Activated CD8-positive, alpha-beta T cell treated with anti-CD3 and anti-CD28 coated beads, Interleukin-2, amount 10 ng/mL, durations not matched to agents 7 days and 5 days (primary cell): ENCODE results near the gene JADE2. TPM values are rescaled to one million over a fixed set of nuclear protein-coding genes. Genes with fewer than 3 reads are reported as not detected.

Experiments
- ATAC-seq: fragments of 150-1000 bp; cut with Tn5 transposase; one replicate; pipeline ENCODE4 v1.10.0; 2021; ENCODE audit warnings: moderate library complexity
- CTCF ChIA-PET: fragments of 350-600 bp; sonication (Branson Sonifier 250); formaldehyde crosslinking; loops from one replicate; lab custom pipeline; 2021; ENCODE audit warnings: antibody characterized with exemption; lab: Charles Lee
- POLR2A ChIA-PET: fragments of 350-600 bp; sonication (Branson Sonifier 250); formaldehyde crosslinking; loops from one replicate; lab custom pipeline; 2021; ENCODE audit warnings: antibody characterized with exemption; lab: Charles Lee
- DNase-seq: peaks from one replicate; pipeline ENCODE4 v3.0.0-alpha.2; 2020
- H3K27ac Mint-ChIP-seq: one replicate; pipeline ENCODE4 v1.8.0; 2021; ENCODE audit warnings: mild to moderate bottlenecking, mixed read lengths
- H3K27me3 Mint-ChIP-seq: one replicate; pipeline ENCODE4 v1.8.0; 2021; ENCODE audit warnings: low read depth, mixed read lengths
- H3K36me3 Mint-ChIP-seq: one replicate; pipeline ENCODE4 v1.8.0; 2021; ENCODE audit warnings: low read depth, mixed read lengths
- H3K4me1 Mint-ChIP-seq: one replicate; pipeline ENCODE4 v1.8.0; 2021; ENCODE audit warnings: low read depth, mixed read lengths
- H3K4me3 Mint-ChIP-seq: one replicate; pipeline ENCODE4 v1.8.0; 2021; ENCODE audit warnings: mild to moderate bottlenecking, mixed read lengths
- H3K9me3 Mint-ChIP-seq: one replicate; pipeline ENCODE4 v1.8.0; 2022; ENCODE audit warnings: mixed read lengths; ENCODE audit not compliant: insufficient read depth
- total RNA-seq, 2 experiments: library from RNA; stranded (reverse); gene quantifications; one replicate each; pipeline ENCODE4 v1.2.3, GENCODE V29; 2021

Gene JADE2
- total RNA-seq, 2 experiments from 2014 or later = 79.9 to 86.0 TPM

GRCh38 chr5:134534058-134534725 is 8.7 kb downstream of the JADE2 start:
- ChIA-PET CTCF (interaction anchor here (1.0 to 1.2 kb wide), 3 partner anchors 13 to 53 kb away, joined by 3 read pairs; no protein-coding TSS in a partner anchor), POLR2A (interaction anchor here (1.0 to 2.4 kb wide), 6 partner anchors 9 to 357 kb away, joined by 3 to 6 read pairs (median 4); partner anchors contain the start of genes CDKN2AIPNL, JADE2, SKP1 and UBE2B)
- H3K4me1 Mint-ChIP-seq = peaks cover 50% of the 10 kb centered on the region
- no peak for ATAC-seq
- no peaks in the 10 kb centered on the region for H3K9me3 Mint-ChIP-seq
- H3K36me3 Mint-ChIP-seq = peaks cover 23% of the 10 kb centered on the region
- no peaks in the 10 kb centered on the region for H3K27me3 Mint-ChIP-seq
- no peak for DNase-seq
- H3K4me3 Mint-ChIP-seq = no peak overlapping the region
- H3K27ac Mint-ChIP-seq = no peak overlapping the region

GRCh38 chr5:134534726-134535110 is 9.2 kb downstream of the JADE2 start:
- Mint-ChIP-seq H3K4me1 (peaks cover 49% of the 10 kb centered on the region), H3K9me3 (no peaks in the 10 kb centered on the region), H3K4me3 (no peak overlapping the region), H3K27ac (no peak overlapping the region), H3K27me3 (no peaks in the 10 kb centered on the region), H3K36me3 (peaks cover 26% of the 10 kb centered on the region)
- ChIA-PET POLR2A (interaction anchor here (0.6 to 2.4 kb wide), 5 partner anchors 9 to 358 kb away, joined by 3 to 6 read pairs (median 5); partner anchors contain the start of genes SKP1 and UBE2B), CTCF (interaction anchor here (1.0 to 1.2 kb wide), 3 partner anchors 12 to 52 kb away, joined by 3 read pairs; no protein-coding TSS in a partner anchor)
- no peak for ATAC-seq
- no peak for DNase-seq

DNA sequence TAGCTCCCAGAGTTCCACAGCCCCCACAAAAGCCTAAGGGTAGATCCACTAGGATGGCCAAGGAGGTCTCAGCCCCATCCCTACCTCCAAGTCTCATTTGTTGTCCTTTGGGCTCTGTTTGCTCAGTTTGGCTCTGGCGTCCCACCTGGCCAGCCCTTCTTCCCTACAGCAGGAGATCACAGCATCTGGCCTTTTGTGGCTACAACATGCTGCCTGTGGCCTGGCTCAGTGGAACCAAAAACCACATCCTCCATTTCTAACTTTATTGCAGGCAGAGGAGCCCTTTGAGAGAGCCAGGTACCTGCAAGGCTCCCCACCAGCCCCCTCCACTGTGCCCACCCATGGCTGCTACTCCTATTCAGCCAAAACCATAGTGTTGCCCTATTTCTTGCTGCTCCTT is 11.4 kb downstream of the JADE2 start:
- Mint-ChIP-seq H3K4me3 (peak overlapping the region; percentile 45), H3K9me3 (no peaks in the 10 kb centered on the region), H3K36me3 (peaks cover 39% of the 10 kb centered on the region), H3K27me3 (no peaks in the 10 kb centered on the region), H3K4me1 (peaks cover 45% of the 10 kb centered on the region), H3K27ac (peak overlapping the region; percentile 79)
- peak; percentile 62 for DNase-seq
- ATAC-seq = peak; percentile 54
- POLR2A ChIA-PET = interaction anchor here (1.5 to 1.7 kb wide), 3 partner anchors 9 to 360 kb away, joined by 4 to 5 read pairs (median 4); partner anchors contain the start of genes JADE2 and SKP1
- CTCF ChIA-PET = interaction anchor here (1.0 to 2.1 kb wide), 5 partner anchors 9 to 171 kb away, joined by 4 to 7 read pairs (median 5); partner anchors contain the start of gene CDKN2AIPNL

DNA sequence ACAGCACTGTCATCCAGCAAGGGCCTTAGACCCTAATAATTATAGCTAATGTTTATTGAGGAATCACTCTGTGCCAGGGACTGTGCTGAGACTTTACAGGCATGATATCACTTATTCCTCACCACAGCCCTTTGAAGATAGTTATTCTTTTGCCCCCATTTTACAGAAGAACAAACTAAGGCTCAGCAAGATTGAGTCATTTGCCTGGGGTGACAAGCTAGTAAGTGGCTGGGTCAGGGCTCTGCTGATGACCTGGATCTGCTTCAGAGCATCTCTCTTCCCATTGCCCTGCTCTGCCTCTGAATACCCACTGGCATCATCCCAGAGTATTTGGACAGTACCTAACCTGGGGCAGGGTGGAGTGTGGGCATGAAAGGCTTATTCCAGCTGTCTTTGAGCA is 11.8 kb downstream of the JADE2 start:
- no peaks in the 10 kb centered on the region for H3K27me3 Mint-ChIP-seq
- CTCF ChIA-PET = interaction anchor here (1.0 to 2.1 kb wide), 5 partner anchors 8 to 171 kb away, joined by 4 to 7 read pairs (median 5); partner anchors contain the start of gene CDKN2AIPNL

GRCh38 chr5:134538296-134538695 is 12.8 kb downstream of the JADE2 start:
- no peak for ATAC-seq
- ChIA-PET CTCF (interaction anchor here (1.6 kb wide), 1 partner anchor 11 kb away, joined by 7 read pairs; no protein-coding TSS in a partner anchor), POLR2A (interaction anchor here (1.3 to 1.7 kb wide), 3 partner anchors 10 to 361 kb away, joined by 3 to 5 read pairs (median 4); partner anchors contain the start of genes JADE2 and SKP1)
- DNase-seq = no peak
- Mint-ChIP-seq H3K4me3 (no peak overlapping the region), H3K4me1 (peaks cover 40% of the 10 kb centered on the region), H3K9me3 (no peaks in the 10 kb centered on the region), H3K36me3 (peaks cover 39% of the 10 kb centered on the region), H3K27me3 (no peaks in the 10 kb centered on the region), H3K27ac (peak overlapping the region; percentile 51)

More for the DNA sequence above, 11.8 kb downstream of the JADE2 start:
- H3K36me3 Mint-ChIP-seq = peaks cover 39% of the 10 kb centered on the region
- ATAC-seq (peak; percentile 11), DNase-seq (no peak)
- POLR2A ChIA-PET = interaction anchor here (1.3 to 1.7 kb wide), 3 partner anchors 9 to 360 kb away, joined by 3 to 5 read pairs (median 4); partner anchors contain the start of genes JADE2 and SKP1
- no peaks in the 10 kb centered on the region for H3K9me3 Mint-ChIP-seq
- peak overlapping the region; percentile 79 for H3K27ac Mint-ChIP-seq
- H3K4me3 Mint-ChIP-seq = no peak overlapping the region
- peaks cover 45% of the 10 kb centered on the region for H3K4me1 Mint-ChIP-seq

GRCh38 chr5:134539732-134540131 is 14.3 kb downstream of the JADE2 start:
- ATAC-seq (no peak), DNase-seq (no peak)
- Mint-ChIP-seq H3K4me1 (peaks cover 51% of the 10 kb centered on the region), H3K27ac (no peak overlapping the region), H3K4me3 (no peak overlapping the region), H3K36me3 (peaks cover 42% of the 10 kb centered on the region), H3K9me3 (no peaks in the 10 kb centered on the region), H3K27me3 (no peaks in the 10 kb centered on the region)
- POLR2A ChIA-PET = no interaction called here
- CTCF ChIA-PET = interaction anchor here (2.5 kb wide), 1 partner anchor 13 kb away, joined by 18 read pairs; no protein-coding TSS in a partner anchor

DNA sequence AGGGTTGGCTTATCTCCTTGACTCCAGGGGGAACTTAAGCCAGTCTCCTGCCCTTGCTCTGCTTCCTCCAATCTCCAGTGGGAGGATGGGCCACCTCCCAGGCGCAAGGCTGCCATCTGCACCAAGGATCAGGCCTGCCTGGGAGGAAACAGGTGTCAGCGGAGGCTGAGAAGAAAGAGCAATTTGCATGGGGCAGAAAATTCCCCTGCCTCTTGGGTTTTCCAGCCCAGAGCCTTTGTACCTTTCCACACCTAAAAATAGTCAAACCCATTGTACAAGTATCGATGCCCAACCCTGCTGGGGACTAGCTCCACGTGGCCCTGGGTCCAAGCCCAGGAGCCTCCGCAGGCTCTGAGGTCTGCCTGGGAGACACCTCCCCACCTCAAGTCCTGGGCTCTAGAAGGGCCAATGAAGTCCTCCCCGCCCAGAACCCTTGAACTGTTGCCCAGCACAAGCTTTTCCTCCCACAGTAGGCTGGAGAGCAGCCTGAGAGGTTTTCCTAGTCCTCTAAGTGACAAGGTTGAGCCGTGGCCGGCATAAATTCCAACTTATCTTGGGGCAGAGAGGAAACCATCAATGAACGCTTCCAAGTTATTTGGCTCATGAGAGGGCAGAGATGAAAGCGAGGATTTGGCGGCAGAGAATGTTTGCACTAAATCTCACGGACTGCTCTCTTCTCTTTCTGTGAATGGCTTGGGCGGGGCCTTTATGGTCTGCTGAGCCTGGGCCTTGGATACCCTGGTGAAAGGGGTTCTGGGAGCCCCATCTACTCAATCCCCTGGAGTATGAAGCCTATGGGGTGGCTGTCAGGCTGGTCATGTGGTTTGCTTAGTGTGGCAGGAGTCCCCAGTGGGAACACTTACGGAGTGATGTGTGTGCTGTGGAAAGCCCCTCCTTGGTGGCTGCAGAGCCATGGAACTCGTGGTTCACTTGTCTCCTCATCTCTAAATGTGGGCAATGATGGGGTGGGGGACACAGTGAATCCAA is 15.6 kb downstream of the JADE2 start:
- Mint-ChIP-seq H3K27me3 (no peaks in the 10 kb centered on the region), H3K36me3 (peaks cover 48% of the 10 kb centered on the region), H3K4me1 (peaks cover 52% of the 10 kb centered on the region), H3K27ac (no peak overlapping the region), H3K4me3 (no peak overlapping the region), H3K9me3 (no peaks in the 10 kb centered on the region)
- ATAC-seq = no peak
- ChIA-PET POLR2A (interaction anchor here (0.7 to 4.1 kb wide), 2 partner anchors 11 to 15 kb away, joined by 3 to 45 read pairs; partner anchors contain the start of gene JADE2), CTCF (interaction anchor here (0.7 to 2.5 kb wide), 2 partner anchors 14 to 239 kb away, joined by 3 to 18 read pairs; no protein-coding TSS in a partner anchor)
- no peak for DNase-seq

- CTCF ChIA-PET = interaction anchor here (2.5 kb wide), 1 partner anchor 15 kb away, joined by 18 read pairs; no protein-coding TSS in a partner anchor
- POLR2A ChIA-PET = interaction anchor here (0.6 to 4.1 kb wide), 3 partner anchors 11 to 170 kb away, joined by 3 to 45 read pairs (median 3); partner anchors contain the start of gene JADE2
- H3K27ac Mint-ChIP-seq = no peak overlapping the region
- H3K4me3 Mint-ChIP-seq = no peak overlapping the region
- H3K27me3 Mint-ChIP-seq = no peaks in the 10 kb centered on the region
- no peaks in the 10 kb centered on the region for H3K9me3 Mint-ChIP-seq
- peaks cover 45% of the 10 kb centered on the region for H3K4me1 Mint-ChIP-seq
- DNase-seq (no peak), ATAC-seq (no peak)
- H3K36me3 Mint-ChIP-seq = peaks cover 44% of the 10 kb centered on the region
Measured at GRCh38 chr5:134541736-134542376, 16.4 kb downstream of the JADE2 start.

DNA sequence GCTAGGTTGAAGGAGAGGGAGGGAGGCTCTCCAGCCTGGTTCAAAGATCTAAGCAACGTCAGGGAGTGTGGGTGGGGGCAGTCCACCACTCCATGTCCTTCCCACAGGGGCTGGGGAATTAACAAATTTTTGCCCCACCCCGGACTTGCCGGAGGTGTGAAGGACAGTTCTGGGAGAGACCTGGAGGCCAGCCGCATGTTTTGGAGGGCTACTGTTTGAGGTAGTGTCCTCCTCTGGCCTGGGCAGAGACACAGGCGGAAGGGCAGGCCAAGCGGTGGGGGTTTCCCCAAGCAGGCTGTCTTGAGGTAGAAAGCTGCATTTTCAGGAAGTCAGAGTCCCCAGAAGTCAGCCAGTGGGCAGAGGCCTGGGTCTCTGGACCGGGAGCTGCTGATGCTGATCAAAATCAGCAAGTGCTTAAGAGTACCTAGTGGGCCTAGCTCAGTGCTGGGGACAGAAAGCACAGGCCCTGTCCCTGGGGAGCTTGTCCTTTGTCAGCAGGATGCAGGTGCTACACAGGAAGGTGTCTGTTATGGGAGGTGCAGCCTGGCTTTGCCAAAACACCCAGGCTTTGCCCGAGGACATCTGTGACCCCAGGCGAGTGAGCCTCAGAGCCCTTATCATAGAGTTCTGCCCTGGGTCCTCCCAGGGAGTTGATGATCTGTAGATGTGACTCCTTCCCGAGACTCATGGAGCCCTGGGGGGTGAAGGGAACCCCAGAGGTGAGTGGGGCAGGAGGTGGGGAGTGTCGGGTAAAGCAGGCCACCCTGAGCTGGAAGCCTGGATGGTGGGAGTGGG is 18.5 kb downstream of the JADE2 start:
- CTCF ChIA-PET = interaction anchor here (0.8 to 5.2 kb wide), 8 partner anchors 11 to 166 kb away, joined by 3 to 34 read pairs (median 10); partner anchors contain the start of gene CDKN2AIPNL
- H3K4me1 Mint-ChIP-seq = peaks cover 36% of the 10 kb centered on the region
- peak overlapping the region; percentile 36 for H3K4me3 Mint-ChIP-seq
- POLR2A ChIA-PET = interaction anchor here (0.7 to 4.1 kb wide), 6 partner anchors 9 to 172 kb away, joined by 3 to 45 read pairs (median 6); partner anchors contain the start of gene JADE2
- peaks cover 45% of the 10 kb centered on the region for H3K36me3 Mint-ChIP-seq
- DNase-seq (peak; percentile 42), ATAC-seq (peak; percentile 54)
- peak overlapping the region; percentile 93 for H3K27ac Mint-ChIP-seq
- H3K27me3 Mint-ChIP-seq = no peaks in the 10 kb centered on the region
- no peaks in the 10 kb centered on the region for H3K9me3 Mint-ChIP-seq
